ENCODE results near the gene DYRK2. TPM values are rescaled to one million over a fixed set of nuclear protein-coding genes. Genes with fewer than 3 reads are reported as not detected.

Gene DYRK2
- total RNA-seq, 1 experiment from 2014 or later: 20.6 TPM

DNA sequence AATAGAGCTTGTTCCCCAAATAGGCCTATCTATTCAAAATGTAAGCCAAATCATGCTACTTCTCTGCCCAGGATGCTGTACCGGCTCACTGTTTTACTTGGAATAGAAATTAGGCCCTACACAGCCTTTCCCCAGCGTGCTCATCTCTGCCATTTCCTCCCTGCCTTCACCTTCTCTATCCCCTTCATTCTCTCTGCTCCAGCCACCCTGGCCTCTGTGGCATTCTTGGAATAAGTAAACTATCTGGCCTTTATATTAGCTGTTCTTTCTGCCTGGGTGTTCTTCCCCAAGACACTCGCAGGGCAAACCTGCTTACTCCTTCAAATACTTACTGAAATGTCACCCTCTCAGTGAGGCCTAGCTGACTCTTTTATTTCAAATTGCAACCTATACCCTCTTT lies 30.9 kb upstream of the DYRK2 start:
- Histone ChIP-seq H3K4me3 (ENCODE audit: low read length) (no peak overlapping the region), H3K4me1 (ENCODE audit: insufficient read depth, low read length) (no peaks in the 10 kb centered on the region), H3K9me2 (replicated peaks; ENCODE audit: low read length) (no peaks in the 10 kb centered on the region), H2AFZ (ENCODE audit: low read length) (no peak overlapping the region), H3K4me2 (ENCODE audit: low read length) (no peak overlapping the region), H3K79me2 (ENCODE audit: low read length) (no peaks in the 10 kb centered on the region), H3K9ac (ENCODE audit: low read length) (no peak overlapping the region), H3K27me3 (ENCODE audit: low read length) (no peaks in the 10 kb centered on the region), H3K9me3 (ENCODE audit: low read length) (no peaks in the 10 kb centered on the region), H3F3A (ENCODE audit: low read length, unreplicated experiment) (no peaks in the 10 kb centered on the region), H3K36me3 (ENCODE audit: low read depth, low read length) (no peaks in the 10 kb centered on the region), H4K20me1 (ENCODE audit: low read length) (no peaks in the 10 kb centered on the region), H3K27ac (ENCODE audit: low read length) (no peak overlapping the region)
- intact Hi-C loops (cut with micrococcal nuclease): no loop called here
- no peak for DNase-seq
- POLR2A ChIA-PET (ENCODE audit: unreplicated experiment): no interaction called here
- ATAC-seq: no peak
- BruUV-seq (replicated peaks): no TSS peak
- CTCF ChIA-PET: no interaction called here
- TF ChIP-seq EZH2 (IDR thresholded peaks at IDR 0.05; ENCODE audit: low read length, unreplicated experiment) (no peak), CTCF (conservative IDR thresholded peaks at IDR 0.05; ENCODE audit: low read depth, low read length) (no peak), EZH2phosphoT487 (IDR thresholded peaks at IDR 0.05; ENCODE audit: borderline replicate concordance, low read length) (no peak)

DNA sequence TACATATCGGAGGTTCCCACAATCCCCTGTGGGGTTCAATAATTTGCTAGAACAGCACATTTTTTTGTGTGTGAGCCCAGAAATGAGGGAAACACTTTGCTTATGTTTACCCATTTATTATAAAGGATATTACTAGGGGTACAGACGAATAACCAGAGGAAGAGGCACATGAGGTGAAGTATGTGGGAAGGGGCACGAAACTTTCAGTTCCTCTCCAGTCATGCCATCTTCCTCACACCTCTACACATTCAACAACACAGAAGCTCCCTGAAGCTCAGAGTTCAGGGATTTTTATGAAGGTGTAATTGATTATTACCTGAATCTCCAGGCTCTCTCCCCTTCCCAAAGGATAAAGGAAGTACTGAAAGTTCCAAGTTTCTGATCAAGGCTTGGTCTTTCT lies 30.2 kb upstream of the DYRK2 start:
- no peaks in the 10 kb centered on the region for H3K27me3 ChIP-seq (ENCODE audit: low read length)
- intact Hi-C loops (cut with micrococcal nuclease): no loop called here
- no peak overlapping the region for H3K27ac ChIP-seq (ENCODE audit: low read length)
- H3K4me3 ChIP-seq (ENCODE audit: low read length): no peak overlapping the region
- no peaks in the 10 kb centered on the region for H3K36me3 ChIP-seq (ENCODE audit: low read depth, low read length)
- ATAC-seq (no peak), DNase-seq (no peak)
- TF ChIP-seq CTCF (conservative IDR thresholded peaks at IDR 0.05; ENCODE audit: low read depth, low read length) (no peak), EZH2phosphoT487 (IDR thresholded peaks at IDR 0.05; ENCODE audit: borderline replicate concordance, low read length) (no peak), EZH2 (IDR thresholded peaks at IDR 0.05; ENCODE audit: low read length, unreplicated experiment) (no peak)
- no peak overlapping the region for H3K9ac ChIP-seq (ENCODE audit: low read length)
- no peaks in the 10 kb centered on the region for H3F3A ChIP-seq (ENCODE audit: low read length, unreplicated experiment)
- H2AFZ ChIP-seq (ENCODE audit: low read length): no peak overlapping the region
- no peak overlapping the region for H3K4me2 ChIP-seq (ENCODE audit: low read length)
- CTCF ChIA-PET: no interaction called here
- H4K20me1 ChIP-seq (ENCODE audit: low read length): no peaks in the 10 kb centered on the region
- H3K9me2 ChIP-seq (replicated peaks; ENCODE audit: low read length): no peaks in the 10 kb centered on the region
- no TSS peak for BruUV-seq (replicated peaks)
- POLR2A ChIA-PET (ENCODE audit: unreplicated experiment): no interaction called here
- H3K79me2 ChIP-seq (ENCODE audit: low read length): no peaks in the 10 kb centered on the region
- no peaks in the 10 kb centered on the region for H3K4me1 ChIP-seq (ENCODE audit: insufficient read depth, low read length)
- no peaks in the 10 kb centered on the region for H3K9me3 ChIP-seq (ENCODE audit: low read length)

DNA sequence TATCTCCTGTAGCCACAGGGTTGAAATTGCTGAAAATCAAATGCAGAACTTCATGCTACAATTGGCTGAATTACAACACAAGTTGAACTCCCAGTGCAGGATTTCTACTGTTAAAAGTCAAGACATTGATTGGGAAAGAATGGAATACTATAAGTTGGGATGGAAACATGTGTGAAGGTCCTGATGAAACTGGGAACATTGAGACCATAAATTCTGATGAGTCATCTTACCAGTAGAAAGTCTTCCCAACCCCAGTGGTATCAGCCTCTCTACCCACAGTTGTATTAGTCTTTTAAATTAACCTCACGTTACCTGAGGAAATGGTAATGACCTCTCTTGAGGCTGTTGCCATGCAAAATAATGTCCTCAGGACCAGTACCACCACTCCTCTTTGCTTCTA lies 27.4 kb upstream of the DYRK2 start:
- H3K9me2 ChIP-seq (replicated peaks; ENCODE audit: low read length): no peaks in the 10 kb centered on the region
- no peak overlapping the region for H3K9ac ChIP-seq (ENCODE audit: low read length)
- ChIA-PET CTCF (no interaction called here), POLR2A (ENCODE audit: unreplicated experiment) (no interaction called here)
- TF ChIP-seq CTCF (conservative IDR thresholded peaks at IDR 0.05; ENCODE audit: low read depth, low read length) (no peak), EZH2 (IDR thresholded peaks at IDR 0.05; ENCODE audit: low read length, unreplicated experiment) (no peak), EZH2phosphoT487 (IDR thresholded peaks at IDR 0.05; ENCODE audit: borderline replicate concordance, low read length) (no peak)
- no peak overlapping the region for H2AFZ ChIP-seq (ENCODE audit: low read length)
- no peak overlapping the region for H3K27ac ChIP-seq (ENCODE audit: low read length)
- DNase-seq: no peak
- ATAC-seq: no peak
- intact Hi-C loops (cut with micrococcal nuclease): no loop called here
- H3K9me3 ChIP-seq (ENCODE audit: low read length): no peaks in the 10 kb centered on the region
- H3K27me3 ChIP-seq (ENCODE audit: low read length): no peaks in the 10 kb centered on the region
- H3F3A ChIP-seq (ENCODE audit: low read length, unreplicated experiment): no peaks in the 10 kb centered on the region
- no peak overlapping the region for H3K4me3 ChIP-seq (ENCODE audit: low read length)
- H3K36me3 ChIP-seq (ENCODE audit: low read depth, low read length): no peaks in the 10 kb centered on the region
- no peak overlapping the region for H3K4me2 ChIP-seq (ENCODE audit: low read length)
- no peaks in the 10 kb centered on the region for H4K20me1 ChIP-seq (ENCODE audit: low read length)
- no peaks in the 10 kb centered on the region for H3K79me2 ChIP-seq (ENCODE audit: low read length)
- BruUV-seq (replicated peaks): no TSS peak
- H3K4me1 ChIP-seq (ENCODE audit: insufficient read depth, low read length): no peaks in the 10 kb centered on the region
